Keratinocyte (primary cell): ENCODE data around the gene ABCA12. TPM values are rescaled to one million over a fixed set of nuclear protein-coding genes. Genes with fewer than 3 reads are reported as not detected.

Experiments used
- DNase-seq: peaks from one replicate; pipeline ENCODE4 v3.0.0-alpha.2; 2011; ENCODE audit warnings: low read depth, missing footprints, low spot score
- FAIRE-seq: peaks from 2 replicates; lab custom pipeline; 2011; peaks lifted over from hg19 to GRCh38; lab: Jason Lieb, UNC
- H2AFZ ChIP-seq: 2 replicates; pipeline ENCODE4 v1.6.0; 2012; ENCODE audit warnings: low read length, control low read depth, inconsistent platforms; ENCODE audit not compliant: control insufficient read depth
- H3K27ac ChIP-seq: 2 replicates; pipeline ENCODE4 v1.5.1; 2011; ENCODE audit warnings: low read length; ENCODE audit not compliant: control insufficient read depth, insufficient read depth
- H3K27me3 ChIP-seq: 3 replicates; pipeline ENCODE4 v1.6.0; 2011; ENCODE audit warnings: low read length; ENCODE audit not compliant: control insufficient read depth, insufficient read depth; ENCODE audit errors: extremely low read depth
- H3K36me3 ChIP-seq, 2 experiments: 2 replicates in 1 of 2; 3 replicates in 1 of 2; pipeline ENCODE4 v1.5.1; 2011; ENCODE audit warnings: low read length in 2 of 2, mild to moderate bottlenecking in 1 of 2; ENCODE audit not compliant: control insufficient read depth in 2 of 2, insufficient read depth in 2 of 2; ENCODE audit errors: extremely low read depth in 1 of 2
- H3K4me1 ChIP-seq: 3 replicates; pipeline ENCODE4 v1.5.1; 2011; ENCODE audit warnings: low read length; ENCODE audit not compliant: control insufficient read depth, insufficient read depth; ENCODE audit errors: extremely low read depth
- H3K4me2 ChIP-seq: 3 replicates; pipeline ENCODE4 v1.6.0; 2011; ENCODE audit warnings: low read depth, low read length; ENCODE audit not compliant: control insufficient read depth, insufficient read depth; ENCODE audit errors: extremely low read depth
- H3K4me3 ChIP-seq, 3 experiments: fragments of 200-600 bp in 1 of 3; sonication (generic) in 1 of 3; 2 replicates in 2 of 3; 3 replicates in 1 of 3; pipeline ENCODE4 v1.5.1; 2011 to 2016; ENCODE audit warnings: low read length in 3 of 3, mild to moderate bottlenecking in 3 of 3, control low read depth in 2 of 3, inconsistent platforms in 1 of 3, low read depth in 1 of 3, mixed read lengths in 1 of 3, mixed run types in 1 of 3, moderate library complexity in 1 of 3; ENCODE audit not compliant: control insufficient read depth in 2 of 3, insufficient read depth in 2 of 3; ENCODE audit errors: extremely low read depth in 1 of 3
- H3K79me2 ChIP-seq: 2 replicates; pipeline ENCODE4 v1.6.0; 2012; ENCODE audit warnings: low read length; ENCODE audit not compliant: control insufficient read depth, insufficient read depth
- H3K9ac ChIP-seq: 3 replicates; pipeline ENCODE4 v1.6.0; 2011; ENCODE audit warnings: low read length; ENCODE audit not compliant: control insufficient read depth, insufficient read depth; ENCODE audit errors: extremely low read depth
- H3K9me1 ChIP-seq: 3 replicates; pipeline ENCODE4 v1.6.0; 2011; ENCODE audit warnings: low read length; ENCODE audit not compliant: control insufficient read depth, insufficient read depth; ENCODE audit errors: extremely low read depth
- H3K9me3 ChIP-seq: 2 replicates; pipeline ENCODE4 v1.5.1; 2012; ENCODE audit warnings: low read depth, low read length; ENCODE audit not compliant: control insufficient read depth
- H4K20me1 ChIP-seq: 3 replicates; pipeline ENCODE4 v1.6.0; 2011; ENCODE audit warnings: low read length; ENCODE audit not compliant: control insufficient read depth, insufficient read depth; ENCODE audit errors: extremely low read depth
- CTCF ChIP-seq, 3 experiments: IDR thresholded peaks in 1 of 3; conservative IDR thresholded peaks in 1 of 3; optimal IDR thresholded peaks in 1 of 3; 2 replicates in 2 of 3; 3 replicates in 1 of 3; pipeline versions ENCODE3 to v1.5.1; 2011; ENCODE audit warnings: low read length in 3 of 3, mild to moderate bottlenecking in 3 of 3, moderate library complexity in 2 of 3, control low read depth in 1 of 3, inconsistent platforms in 1 of 3; ENCODE audit not compliant: insufficient read depth in 2 of 3; ENCODE audit errors: extremely low read depth in 1 of 3
- EZH2 ChIP-seq: IDR thresholded peaks from one replicate; pipeline ENCODE4 v1.6.1; 2012; ENCODE audit warnings: inconsistent platforms, mild to moderate bottlenecking, low read length, moderate library complexity
- dilution Hi-C: fragments of 300-500 bp; cut with MboI; formaldehyde crosslinking; loops from one replicate; pipeline ENCODE4 v1.7.0; 2020; ENCODE audit warnings: low sequenced_read_pairs; ENCODE audit not compliant: extremely low pct_ligation_motif_present
- polyA plus RNA-seq, 5 experiments: library from polyadenylated mRNA; depleted of rRNA in 3 of 5; stranded (reverse) in 3 of 5; stranded (forward) in 1 of 5; unstranded in 1 of 5; fragments of >200 nt; gene quantifications; 1 replicate in 1 of 5; 2 replicates in 3 of 5; 3 replicates in 1 of 5; pipeline versions ENCODE4 v1.2.1 to v1.2.3, GENCODE V29; 2011 to 2012; ENCODE audit warnings: missing spikeins in 2 of 5, low read depth in 1 of 5, low replicate concordance in 1 of 5

The ABCA12 gene
- polyA plus RNA-seq, 1 donor (not counting 4 experiments of a cell fraction or from before 2014, with no cell fraction given) = 10.9 TPM

DNA sequence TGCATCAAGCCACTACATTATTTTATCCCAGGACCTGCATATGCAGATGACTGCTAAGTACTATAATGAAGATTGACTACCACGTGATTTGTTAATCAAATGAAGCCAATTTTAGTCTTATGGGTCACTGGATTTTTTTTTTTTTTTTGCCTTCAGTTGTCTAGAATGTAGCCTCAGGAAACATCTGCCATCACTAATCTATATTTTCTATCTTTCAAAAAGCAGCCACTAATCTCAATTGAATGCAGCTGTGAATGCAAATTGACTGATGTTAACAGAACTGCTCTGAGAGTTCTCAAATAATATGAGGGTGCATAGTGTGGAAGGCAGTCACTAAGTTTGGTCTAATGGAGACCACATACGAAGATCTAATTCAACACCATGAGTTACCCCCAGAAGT is 106.3 kb downstream of the ABCA12 start:
- no peak for FAIRE-seq

GRCh38 chr2:215031321-215031720 is 107.1 kb downstream of the ABCA12 start:
- Histone ChIP-seq H2AFZ (no peak overlapping the region), H3K79me2 (no peaks in the 10 kb centered on the region), H3K4me1 (peaks cover 2% of the 10 kb centered on the region), H3K4me2 (no peak overlapping the region), H4K20me1 (no peaks in the 10 kb centered on the region), H3K9me1 (no peaks in the 10 kb centered on the region), H3K9me3 (no peaks in the 10 kb centered on the region), H3K9ac (no peak overlapping the region), H3K27ac (no peak overlapping the region), H3K36me3 (no peaks in the 10 kb centered on the region), H3K4me3 (no peak overlapping the region), H3K27me3 (no peaks in the 10 kb centered on the region)
- TF ChIP-seq EZH2 (no peak), CTCF (optimal IDR thresholded peaks at IDR 0.05 in 1 of 3, IDR thresholded peaks at IDR 0.05 in 1 of 3, conservative IDR thresholded peaks at IDR 0.05 in 1 of 3; ENCODE audit: extremely low read depth in 1 of 3, insufficient read depth in 2 of 3, low read length in 3 of 3) (no peak)
- FAIRE-seq = no peak
- DNase-seq = no peak
- dilution Hi-C loops = no loop called here

More for the DNA sequence above, 106.3 kb downstream of the ABCA12 start:
- H4K20me1 ChIP-seq = no peaks in the 10 kb centered on the region
- H3K27me3 ChIP-seq = no peaks in the 10 kb centered on the region
- H3K36me3 ChIP-seq = no peaks in the 10 kb centered on the region
- H3K79me2 ChIP-seq = no peaks in the 10 kb centered on the region
- no peak for TF ChIP-seq CTCF (optimal IDR thresholded peaks at IDR 0.05 in 1 of 3, IDR thresholded peaks at IDR 0.05 in 1 of 3, conservative IDR thresholded peaks at IDR 0.05 in 1 of 3; ENCODE audit: extremely low read depth in 1 of 3, insufficient read depth in 2 of 3, low read length in 3 of 3)
- TF ChIP-seq EZH2 = no peak
- no peak overlapping the region for H3K4me3 ChIP-seq
- H3K4me2 ChIP-seq = no peak overlapping the region
- H3K9me1 ChIP-seq = no peaks in the 10 kb centered on the region
- H2AFZ ChIP-seq = no peak overlapping the region
- no peak for DNase-seq
- no peak overlapping the region for H3K27ac ChIP-seq
- H3K9me3 ChIP-seq = no peaks in the 10 kb centered on the region
- peaks cover 2% of the 10 kb centered on the region for H3K4me1 ChIP-seq
- dilution Hi-C loops = no loop called here
- no peak overlapping the region for H3K9ac ChIP-seq
